Measurements from ENCODE around the gene PTBP3.

The PTBP3 gene

GRCh38 chr9:112325127-112325526 lies 8.3 kb downstream of the PTBP3 start:
- Histone ChIP-seq H4K8ac (ENCODE audit: low read depth, low read length) (no peak overlapping the region), H3K4ac (ENCODE audit: low read depth, low read length) (no peak overlapping the region), H2BK120ac (ENCODE audit: low read depth, low read length) (no peak overlapping the region), H3K79me1 (ENCODE audit: low read length) (peaks cover 11% of the 10 kb centered on the region), H3K4me1 (ENCODE audit: control insufficient read depth, low read depth, low read length) (no peaks in the 10 kb centered on the region), H3K23ac (ENCODE audit: low read length) (no peak overlapping the region), H3K27ac (ENCODE audit: low read depth, low read length) (no peak overlapping the region), H3K79me2 (ENCODE audit: control insufficient read depth, insufficient read depth, low read length) (peaks cover 73% of the 10 kb centered on the region), H3K4me2 (ENCODE audit: low read length) (no peak overlapping the region), H4K5ac (ENCODE audit: low read length) (no peak overlapping the region), H3K9ac (ENCODE audit: low read length) (no peak overlapping the region), H2AK5ac (ENCODE audit: low read length) (no peak overlapping the region), H2BK5ac (ENCODE audit: low read length) (no peak overlapping the region), H3K18ac (ENCODE audit: low read length) (no peak overlapping the region), H2BK15ac (replicated peaks; ENCODE audit: low read depth) (no peak overlapping the region), H3K36me3 (ENCODE audit: control insufficient read depth, insufficient read depth, low read length) (no peaks in the 10 kb centered on the region), H3K27me3 (ENCODE audit: insufficient read depth, low read length, poor library complexity) (no peaks in the 10 kb centered on the region), H3K4me3 (ENCODE audit: low read length) (no peak overlapping the region), H3K56ac (ENCODE audit: low read length) (no peak overlapping the region)
- WGBS (ENCODE audit: extremely low coverage, insufficient coverage, low lambda C conversion rate): no CpG with 5 or more reads among the region's 10 CpGs
- peak; percentile 76 for DNase-seq

- Histone ChIP-seq H4K8ac (ENCODE audit: low read depth, low read length) (no peak overlapping the region), H3K36me3 (ENCODE audit: control insufficient read depth, insufficient read depth, low read length) (no peaks in the 10 kb centered on the region), H4K5ac (ENCODE audit: low read length) (no peak overlapping the region), H2BK5ac (ENCODE audit: low read length) (no peak overlapping the region), H3K79me2 (ENCODE audit: control insufficient read depth, insufficient read depth, low read length) (peaks cover 72% of the 10 kb centered on the region), H3K4me3 (ENCODE audit: low read length) (no peak overlapping the region), H3K4ac (ENCODE audit: low read depth, low read length) (no peak overlapping the region), H3K27ac (ENCODE audit: low read depth, low read length) (no peak overlapping the region), H3K27me3 (ENCODE audit: insufficient read depth, low read length, poor library complexity) (no peaks in the 10 kb centered on the region), H2AK5ac (ENCODE audit: low read length) (no peak overlapping the region), H3K23ac (ENCODE audit: low read length) (peak overlapping the region; percentile 48), H3K18ac (ENCODE audit: low read length) (no peak overlapping the region), H3K79me1 (ENCODE audit: low read length) (peaks cover 15% of the 10 kb centered on the region), H3K56ac (ENCODE audit: low read length) (no peak overlapping the region), H2BK120ac (ENCODE audit: low read depth, low read length) (no peak overlapping the region), H3K9ac (ENCODE audit: low read length) (no peak overlapping the region), H3K4me1 (ENCODE audit: control insufficient read depth, low read depth, low read length) (no peaks in the 10 kb centered on the region), H2BK15ac (replicated peaks; ENCODE audit: low read depth) (no peak overlapping the region), H3K4me2 (ENCODE audit: low read length) (no peak overlapping the region)
- no peak for DNase-seq
- no CpG with 5 or more reads among the region's 3 CpGs for WGBS (ENCODE audit: extremely low coverage, insufficient coverage, low lambda C conversion rate)
Observed at GRCh38 chr9:112323378-112323854, 10.0 kb downstream of the PTBP3 start.

GRCh38 chr9:112322701-112323377 lies 10.6 kb downstream of the PTBP3 start:
- WGBS (ENCODE audit: extremely low coverage, insufficient coverage, low lambda C conversion rate): no CpG with 5 or more reads among the region's 5 CpGs
- no peak overlapping the region for H3K27ac ChIP-seq (ENCODE audit: low read depth, low read length)
- no peak overlapping the region for H3K4me3 ChIP-seq (ENCODE audit: low read length)
- H3K27me3 ChIP-seq (ENCODE audit: insufficient read depth, low read length, poor library complexity): no peaks in the 10 kb centered on the region
- H3K4me1 ChIP-seq (ENCODE audit: control insufficient read depth, low read depth, low read length): no peaks in the 10 kb centered on the region
- H3K4ac ChIP-seq (ENCODE audit: low read depth, low read length): no peak overlapping the region
- no peak overlapping the region for H4K5ac ChIP-seq (ENCODE audit: low read length)
- no peak overlapping the region for H4K8ac ChIP-seq (ENCODE audit: low read depth, low read length)
- H3K18ac ChIP-seq (ENCODE audit: low read length): no peak overlapping the region
- no peak overlapping the region for H3K56ac ChIP-seq (ENCODE audit: low read length)
- H2BK120ac ChIP-seq (ENCODE audit: low read depth, low read length): no peak overlapping the region
- no peak overlapping the region for H3K4me2 ChIP-seq (ENCODE audit: low read length)
- H2AK5ac ChIP-seq (ENCODE audit: low read length): no peak overlapping the region
- DNase-seq: no peak
- peaks cover 15% of the 10 kb centered on the region for H3K79me1 ChIP-seq (ENCODE audit: low read length)
- no peak overlapping the region for H3K9ac ChIP-seq (ENCODE audit: low read length)
- no peak overlapping the region for H2BK5ac ChIP-seq (ENCODE audit: low read length)
- H3K79me2 ChIP-seq (ENCODE audit: control insufficient read depth, insufficient read depth, low read length): peaks cover 71% of the 10 kb centered on the region
- H3K36me3 ChIP-seq (ENCODE audit: control insufficient read depth, insufficient read depth, low read length): no peaks in the 10 kb centered on the region
- H2BK15ac ChIP-seq (replicated peaks; ENCODE audit: low read depth): no peak overlapping the region
- H3K23ac ChIP-seq (ENCODE audit: low read length): peak overlapping the region; percentile 48

GRCh38 chr9:112316258-112316943 lies 17.0 kb downstream of the PTBP3 start:
- Histone ChIP-seq H3K23ac (ENCODE audit: low read length) (no peak overlapping the region), H3K56ac (ENCODE audit: low read length) (no peak overlapping the region), H3K27me3 (ENCODE audit: insufficient read depth, low read length, poor library complexity) (no peaks in the 10 kb centered on the region), H3K4me3 (ENCODE audit: low read length) (no peak overlapping the region), H3K18ac (ENCODE audit: low read length) (no peak overlapping the region), H4K5ac (ENCODE audit: low read length) (no peak overlapping the region), H3K27ac (ENCODE audit: low read depth, low read length) (no peak overlapping the region), H3K79me1 (ENCODE audit: low read length) (peaks cover 11% of the 10 kb centered on the region), H3K4me2 (ENCODE audit: low read length) (no peak overlapping the region), H3K36me3 (ENCODE audit: control insufficient read depth, insufficient read depth, low read length) (no peaks in the 10 kb centered on the region), H3K4ac (ENCODE audit: low read depth, low read length) (no peak overlapping the region), H3K4me1 (ENCODE audit: control insufficient read depth, low read depth, low read length) (no peaks in the 10 kb centered on the region), H3K79me2 (ENCODE audit: control insufficient read depth, insufficient read depth, low read length) (peaks cover 59% of the 10 kb centered on the region), H2AK5ac (ENCODE audit: low read length) (no peak overlapping the region), H3K9ac (ENCODE audit: low read length) (no peak overlapping the region), H2BK15ac (replicated peaks; ENCODE audit: low read depth) (no peak overlapping the region), H2BK120ac (ENCODE audit: low read depth, low read length) (no peak overlapping the region), H2BK5ac (ENCODE audit: low read length) (no peak overlapping the region), H4K8ac (ENCODE audit: low read depth, low read length) (no peak overlapping the region)
- WGBS (ENCODE audit: extremely low coverage, insufficient coverage, low lambda C conversion rate): no CpG with 5 or more reads among the region's 11 CpGs
- DNase-seq: no peak

GRCh38 chr9:112315331-112316257 lies 17.8 kb downstream of the PTBP3 start:
- no peak overlapping the region for H3K56ac ChIP-seq (ENCODE audit: low read length)
- peaks cover 59% of the 10 kb centered on the region for H3K79me2 ChIP-seq (ENCODE audit: control insufficient read depth, insufficient read depth, low read length)
- no peak overlapping the region for H3K4me3 ChIP-seq (ENCODE audit: low read length)
- no peak overlapping the region for H4K5ac ChIP-seq (ENCODE audit: low read length)
- H3K23ac ChIP-seq (ENCODE audit: low read length): no peak overlapping the region
- H2BK15ac ChIP-seq (replicated peaks; ENCODE audit: low read depth): no peak overlapping the region
- H3K18ac ChIP-seq (ENCODE audit: low read length): no peak overlapping the region
- H2AK5ac ChIP-seq (ENCODE audit: low read length): no peak overlapping the region
- no peak for DNase-seq
- H2BK5ac ChIP-seq (ENCODE audit: low read length): no peak overlapping the region
- peaks cover 11% of the 10 kb centered on the region for H3K79me1 ChIP-seq (ENCODE audit: low read length)
- H3K27me3 ChIP-seq (ENCODE audit: insufficient read depth, low read length, poor library complexity): no peaks in the 10 kb centered on the region
- no peaks in the 10 kb centered on the region for H3K36me3 ChIP-seq (ENCODE audit: control insufficient read depth, insufficient read depth, low read length)
- H2BK120ac ChIP-seq (ENCODE audit: low read depth, low read length): no peak overlapping the region
- H3K4me1 ChIP-seq (ENCODE audit: control insufficient read depth, low read depth, low read length): no peaks in the 10 kb centered on the region
- no peak overlapping the region for H3K4me2 ChIP-seq (ENCODE audit: low read length)
- no peak overlapping the region for H3K4ac ChIP-seq (ENCODE audit: low read depth, low read length)
- H3K27ac ChIP-seq (ENCODE audit: low read depth, low read length): no peak overlapping the region
- no CpG with 5 or more reads among the region's 3 CpGs for WGBS (ENCODE audit: extremely low coverage, insufficient coverage, low lambda C conversion rate)
- H3K9ac ChIP-seq (ENCODE audit: low read length): no peak overlapping the region
- H4K8ac ChIP-seq (ENCODE audit: low read depth, low read length): no peak overlapping the region
